KMS-11 (cell line): ENCODE results near the gene MYO18A.
"Not testable (repeated sequence)": the region's sequence is repeated elsewhere in the genome, so short reads cannot be mapped to it uniquely, and the experiment has no call there.

Experiments used
- H2AFZ ChIP-seq: fragments of 200-600 bp; sonication (generic); 2 replicates; pipeline ENCODE4 v1.6.1; 2016; ENCODE audit warnings: antibody characterized with exemption, mixed run types, low read depth
- H3K27ac ChIP-seq: fragments of 200-600 bp; sonication (generic); 2 replicates; pipeline ENCODE4 v1.6.1; 2016; ENCODE audit warnings: mild to moderate bottlenecking, mixed run types
- H3K27me3 ChIP-seq: fragments of 200-600 bp; sonication (generic); 2 replicates; pipeline ENCODE4 v1.6.1; 2017; ENCODE audit warnings: mild to moderate bottlenecking, low read depth, mixed run types, moderate library complexity; ENCODE audit not compliant: insufficient read depth
- H3K36me3 ChIP-seq: fragments of 200-600 bp; sonication (generic); 2 replicates; pipeline ENCODE4 v1.6.1; 2017; ENCODE audit warnings: mild to moderate bottlenecking, mixed run types; ENCODE audit not compliant: insufficient read depth
- H3K4me1 ChIP-seq: fragments of 200-600 bp; sonication (generic); 2 replicates; pipeline ENCODE4 v1.6.1; 2016; ENCODE audit warnings: mild to moderate bottlenecking, low read depth, mixed run types; ENCODE audit not compliant: poor library complexity, severe bottlenecking
- H3K4me2 ChIP-seq: fragments of 200-600 bp; sonication (generic); 2 replicates; pipeline ENCODE4 v1.7.0; 2016; ENCODE audit warnings: mild to moderate bottlenecking, mixed run types
- H3K4me3 ChIP-seq: fragments of 200-600 bp; sonication (generic); IDR thresholded peaks from 2 replicates; pipeline ENCODE4 v1.6.1; 2017; ENCODE audit warnings: low read depth, low read length, mixed read lengths; ENCODE audit not compliant: insufficient read depth
- H3K79me2 ChIP-seq: fragments of 200-600 bp; sonication (generic); 2 replicates; pipeline ENCODE4 v1.6.1; 2016; ENCODE audit warnings: low read depth, mixed run types; ENCODE audit not compliant: insufficient read depth
- H3K9ac ChIP-seq: fragments of 200-600 bp; sonication (generic); 2 replicates; pipeline ENCODE4 v1.6.1; 2016; ENCODE audit warnings: mild to moderate bottlenecking, mixed run types
- H4K20me1 ChIP-seq: fragments of 200-600 bp; sonication (generic); 2 replicates; pipeline ENCODE4 v1.6.1; 2016; ENCODE audit warnings: mild to moderate bottlenecking, mixed run types; ENCODE audit not compliant: insufficient read depth
- TF ChIP-seq, protein P1 (sequence below): fragments of 200-600 bp; sonication (generic); conservative IDR thresholded peaks from 2 replicates; pipeline ENCODE4 v1.6.1; 2017; ENCODE audit warnings: low read depth, mild to moderate bottlenecking, antibody characterized with exemption, low read length, moderate library complexity, mixed read lengths

The MYO18A gene, protein sequence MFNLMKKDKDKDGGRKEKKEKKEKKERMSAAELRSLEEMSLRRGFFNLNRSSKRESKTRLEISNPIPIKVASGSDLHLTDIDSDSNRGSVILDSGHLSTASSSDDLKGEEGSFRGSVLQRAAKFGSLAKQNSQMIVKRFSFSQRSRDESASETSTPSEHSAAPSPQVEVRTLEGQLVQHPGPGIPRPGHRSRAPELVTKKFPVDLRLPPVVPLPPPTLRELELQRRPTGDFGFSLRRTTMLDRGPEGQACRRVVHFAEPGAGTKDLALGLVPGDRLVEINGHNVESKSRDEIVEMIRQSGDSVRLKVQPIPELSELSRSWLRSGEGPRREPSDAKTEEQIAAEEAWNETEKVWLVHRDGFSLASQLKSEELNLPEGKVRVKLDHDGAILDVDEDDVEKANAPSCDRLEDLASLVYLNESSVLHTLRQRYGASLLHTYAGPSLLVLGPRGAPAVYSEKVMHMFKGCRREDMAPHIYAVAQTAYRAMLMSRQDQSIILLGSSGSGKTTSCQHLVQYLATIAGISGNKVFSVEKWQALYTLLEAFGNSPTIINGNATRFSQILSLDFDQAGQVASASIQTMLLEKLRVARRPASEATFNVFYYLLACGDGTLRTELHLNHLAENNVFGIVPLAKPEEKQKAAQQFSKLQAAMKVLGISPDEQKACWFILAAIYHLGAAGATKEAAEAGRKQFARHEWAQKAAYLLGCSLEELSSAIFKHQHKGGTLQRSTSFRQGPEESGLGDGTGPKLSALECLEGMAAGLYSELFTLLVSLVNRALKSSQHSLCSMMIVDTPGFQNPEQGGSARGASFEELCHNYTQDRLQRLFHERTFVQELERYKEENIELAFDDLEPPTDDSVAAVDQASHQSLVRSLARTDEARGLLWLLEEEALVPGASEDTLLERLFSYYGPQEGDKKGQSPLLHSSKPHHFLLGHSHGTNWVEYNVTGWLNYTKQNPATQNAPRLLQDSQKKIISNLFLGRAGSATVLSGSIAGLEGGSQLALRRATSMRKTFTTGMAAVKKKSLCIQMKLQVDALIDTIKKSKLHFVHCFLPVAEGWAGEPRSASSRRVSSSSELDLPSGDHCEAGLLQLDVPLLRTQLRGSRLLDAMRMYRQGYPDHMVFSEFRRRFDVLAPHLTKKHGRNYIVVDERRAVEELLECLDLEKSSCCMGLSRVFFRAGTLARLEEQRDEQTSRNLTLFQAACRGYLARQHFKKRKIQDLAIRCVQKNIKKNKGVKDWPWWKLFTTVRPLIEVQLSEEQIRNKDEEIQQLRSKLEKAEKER (N-terminal part only)

DNA sequence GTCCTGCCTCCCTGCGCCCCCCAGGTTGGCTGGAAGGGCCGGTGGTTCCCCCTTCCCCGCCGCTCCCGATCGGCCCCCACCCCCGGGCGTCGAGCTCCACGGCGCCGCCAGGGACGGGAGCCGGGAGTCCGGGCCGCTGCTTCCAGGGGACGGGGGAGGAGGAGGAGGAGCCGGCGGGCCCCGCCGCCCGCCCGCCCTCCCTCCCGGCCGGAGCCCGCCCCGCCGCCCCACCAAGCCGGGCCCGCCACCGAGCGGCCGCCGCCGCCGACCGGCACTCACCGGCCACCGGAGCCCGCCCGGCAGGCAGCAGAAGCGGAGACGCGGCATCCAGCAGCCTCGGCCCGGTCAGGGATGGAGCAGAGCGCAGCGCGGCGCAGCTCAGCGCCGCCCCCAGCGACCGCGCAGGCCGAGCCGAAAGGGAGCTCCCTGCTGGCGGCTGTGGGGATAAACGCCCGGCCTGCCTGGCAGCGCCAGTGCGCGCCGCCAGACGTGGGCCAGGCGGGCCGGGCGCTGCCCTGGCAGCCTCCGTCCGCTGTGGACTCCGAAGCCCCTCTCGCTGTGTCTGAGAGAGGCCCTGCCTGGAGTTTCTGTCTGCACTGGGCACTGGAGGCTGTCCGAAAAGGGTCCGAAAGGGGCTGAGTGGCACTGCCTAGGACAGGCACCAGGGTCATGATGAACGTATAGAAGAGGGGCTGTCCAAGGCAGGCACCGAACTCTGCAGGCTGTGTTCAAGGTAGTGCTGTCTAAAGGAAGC is at the start of gene MYO18A:
Gene MYO18A, minus strand, starts transcription at position 365 of the 754 bp plus-strand sequence. CDS start 13,458 bp downstream, outside the sequence.
- no peak within 1 kb of the TSS for H3K27ac ChIP-seq
- TF ChIP-seq, protein P1, sequence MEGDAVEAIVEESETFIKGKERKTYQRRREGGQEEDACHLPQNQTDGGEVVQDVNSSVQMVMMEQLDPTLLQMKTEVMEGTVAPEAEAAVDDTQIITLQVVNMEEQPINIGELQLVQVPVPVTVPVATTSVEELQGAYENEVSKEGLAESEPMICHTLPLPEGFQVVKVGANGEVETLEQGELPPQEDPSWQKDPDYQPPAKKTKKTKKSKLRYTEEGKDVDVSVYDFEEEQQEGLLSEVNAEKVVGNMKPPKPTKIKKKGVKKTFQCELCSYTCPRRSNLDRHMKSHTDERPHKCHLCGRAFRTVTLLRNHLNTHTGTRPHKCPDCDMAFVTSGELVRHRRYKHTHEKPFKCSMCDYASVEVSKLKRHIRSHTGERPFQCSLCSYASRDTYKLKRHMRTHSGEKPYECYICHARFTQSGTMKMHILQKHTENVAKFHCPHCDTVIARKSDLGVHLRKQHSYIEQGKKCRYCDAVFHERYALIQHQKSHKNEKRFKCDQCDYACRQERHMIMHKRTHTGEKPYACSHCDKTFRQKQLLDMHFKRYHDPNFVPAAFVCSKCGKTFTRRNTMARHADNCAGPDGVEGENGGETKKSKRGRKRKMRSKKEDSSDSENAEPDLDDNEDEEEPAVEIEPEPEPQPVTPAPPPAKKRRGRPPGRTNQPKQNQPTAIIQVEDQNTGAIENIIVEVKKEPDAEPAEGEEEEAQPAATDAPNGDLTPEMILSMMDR: peak; percentile 54
- H2AFZ ChIP-seq: peak within 1 kb of the TSS; percentile 92
- H3K4me3 ChIP-seq: no peak within 1 kb of the TSS
- H4K20me1 ChIP-seq: no peaks in the 10 kb centered on the region
- peak within 1 kb of the TSS; percentile 78 for H3K4me2 ChIP-seq
- H3K36me3 ChIP-seq: no peaks in the 10 kb centered on the region
- no peaks in the 10 kb centered on the region for H3K79me2 ChIP-seq
- 0 out of 2 replicates have a peak, but pooled peaks cover 3% of the 10 kb centered on the region for H3K27me3 ChIP-seq
- no peak within 1 kb of the TSS; the same call in 1 of the 2 replicates for H3K9ac ChIP-seq
- H3K4me1 ChIP-seq: peaks cover 18% of the 10 kb centered on the region

DNA sequence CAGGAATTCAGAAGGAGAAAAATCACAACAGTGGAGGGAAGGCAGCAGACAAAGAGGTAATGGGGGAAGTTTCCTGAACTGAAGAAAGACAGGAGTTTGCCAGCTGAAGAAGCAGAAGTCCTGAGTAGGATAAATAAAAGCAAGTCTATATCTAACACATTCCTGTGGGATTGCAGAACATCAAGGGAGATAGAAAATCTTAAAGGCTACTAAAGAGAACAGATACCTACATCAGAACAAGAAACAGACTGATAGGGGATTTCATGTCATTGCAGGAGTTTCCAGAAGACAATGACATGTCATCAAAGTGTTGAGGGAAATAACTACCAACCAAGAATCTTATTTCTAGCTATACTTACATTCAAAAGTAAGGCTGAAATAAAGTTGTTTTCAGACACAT is 45.2 kb upstream of the MYO18A start:
- Histone ChIP-seq H4K20me1 (no peaks in the 10 kb centered on the region), H3K4me1 (peaks cover 8% of the 10 kb centered on the region), H3K9ac (no peak overlapping the region), H3K36me3 (no peaks in the 10 kb centered on the region), H3K4me2 (no peak overlapping the region), H3K27me3 (no peaks in the 10 kb centered on the region), H2AFZ (no peak overlapping the region), H3K79me2 (no peaks in the 10 kb centered on the region), H3K27ac (no peak overlapping the region), H3K4me3 (no peak overlapping the region)
- TF ChIP-seq, protein P1: no peak

DNA sequence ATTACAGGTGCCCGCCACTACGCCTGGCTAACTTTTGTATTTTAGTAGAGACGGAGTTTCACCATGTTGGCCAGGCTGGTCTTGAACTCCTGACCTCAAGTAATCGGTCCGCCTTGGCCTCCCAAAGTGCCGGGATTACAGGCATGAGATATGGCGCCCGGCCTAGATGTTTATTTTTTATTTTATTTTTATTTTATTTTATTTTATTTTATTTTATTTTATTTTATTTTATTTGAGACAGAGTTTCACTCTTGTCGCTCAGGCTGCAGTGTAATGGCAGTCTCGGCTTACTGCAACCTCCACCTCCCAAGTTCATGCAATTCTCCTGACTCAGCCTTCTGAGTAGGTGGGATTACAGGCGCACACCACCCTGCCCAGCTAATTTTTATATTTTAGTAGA is 41.1 kb upstream of the MYO18A start:
- not testable (repeated sequence) for H3K27ac ChIP-seq, H3K27me3 ChIP-seq, H3K4me2 ChIP-seq, H4K20me1 ChIP-seq, H2AFZ ChIP-seq, H3K79me2 ChIP-seq, H3K4me3 ChIP-seq, H3K9ac ChIP-seq, H3K36me3 ChIP-seq
- H3K4me1 ChIP-seq: peaks cover 12% of the 10 kb centered on the region

DNA sequence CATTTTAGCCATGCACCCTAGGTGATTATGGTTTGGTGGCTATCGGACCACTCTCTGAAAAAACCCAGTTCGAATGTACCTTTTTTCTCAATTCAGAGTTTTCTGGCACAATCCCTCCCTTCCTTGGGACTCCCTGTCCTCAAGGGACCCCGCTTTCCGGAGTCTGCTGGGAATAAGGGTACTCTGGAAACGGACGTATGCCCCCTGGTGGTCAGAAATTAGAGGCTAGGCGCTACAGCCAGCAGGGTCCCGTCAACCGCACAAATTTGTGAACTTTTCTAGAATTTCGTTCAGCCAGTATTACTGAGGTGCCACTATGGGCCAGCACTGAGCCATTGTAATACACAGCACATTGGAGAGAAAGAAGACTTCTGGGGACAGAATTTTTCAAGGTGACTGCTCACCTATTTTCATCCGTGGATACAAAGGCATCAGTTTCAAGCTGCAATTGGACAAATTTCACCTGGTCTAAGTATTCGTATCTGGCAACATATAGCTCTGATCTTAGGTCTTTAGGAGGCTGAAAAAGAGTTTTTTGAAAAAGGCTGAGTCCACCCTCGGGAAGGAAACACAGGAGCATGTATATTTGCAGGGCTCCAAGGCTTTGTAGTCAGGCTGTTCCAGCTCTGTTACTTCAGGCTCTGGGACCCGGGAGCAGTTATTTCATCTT is 39.3 kb upstream of the MYO18A start:
- peaks cover 4% of the 10 kb centered on the region for H3K4me1 ChIP-seq
- H3K9ac ChIP-seq: no peak overlapping the region
- TF ChIP-seq, protein P1: peak; percentile 99
- H3K36me3 ChIP-seq: no peaks in the 10 kb centered on the region
- no peak overlapping the region for H3K27ac ChIP-seq
- H3K79me2 ChIP-seq: no peaks in the 10 kb centered on the region
- H3K27me3 ChIP-seq: no peaks in the 10 kb centered on the region
- H3K4me3 ChIP-seq: no peak overlapping the region
- peak overlapping the region; percentile 47 for H2AFZ ChIP-seq
- H3K4me2 ChIP-seq: peak overlapping the region; percentile 30; the same call in 1 of the 2 replicates
- no peaks in the 10 kb centered on the region for H4K20me1 ChIP-seq
